Measurements from ENCODE around the gene BSDC1.
"Not testable (repeated sequence)": the region's sequence is repeated elsewhere in the genome, so short reads cannot be mapped to it uniquely, and the experiment has no call there.

The BSDC1 gene

GRCh38 chr1:32355778-32356177 lies 38.5 kb downstream of the BSDC1 start:
- DNase-seq, result not testable (repeated sequence)

- DNase-seq, result no peak
Measured at GRCh38 chr1:32353886-32354570, 40.2 kb downstream of the BSDC1 start.

DNA sequence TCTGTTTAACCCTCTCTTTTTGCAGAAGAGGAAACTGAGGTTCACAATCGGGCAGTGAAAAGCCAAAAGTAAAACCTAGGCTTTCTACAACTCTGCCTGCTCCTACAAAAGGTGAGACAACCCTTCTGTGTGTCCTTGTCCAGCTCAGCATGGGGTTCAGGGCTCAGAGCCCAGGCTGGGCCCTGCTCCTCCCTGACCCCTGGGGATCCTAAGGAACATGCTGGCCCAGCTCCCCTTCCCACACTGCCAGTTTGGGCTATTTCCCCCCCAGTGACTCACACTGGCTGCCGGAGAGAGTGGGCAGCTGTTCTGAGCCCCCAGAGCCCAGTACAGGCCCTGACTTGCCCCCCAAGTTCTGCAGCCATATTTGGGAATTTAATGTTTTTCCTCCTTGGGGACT lies 40.8 kb downstream of the BSDC1 start:
- DNase-seq, result no peak

- no peak for DNase-seq
Measured at GRCh38 chr1:32352831-32353383, 41.3 kb downstream of the BSDC1 start.

- DNase-seq, result no peak
Measured at GRCh38 chr1:32352239-32352745, 41.9 kb downstream of the BSDC1 start.

- peak; percentile 97 for DNase-seq
Measured at GRCh38 chr1:32351399-32352238, 42.6 kb downstream of the BSDC1 start.

GRCh38 chr1:32350785-32351398 lies 43.3 kb downstream of the BSDC1 start:
- peak; percentile 97 for DNase-seq

DNA sequence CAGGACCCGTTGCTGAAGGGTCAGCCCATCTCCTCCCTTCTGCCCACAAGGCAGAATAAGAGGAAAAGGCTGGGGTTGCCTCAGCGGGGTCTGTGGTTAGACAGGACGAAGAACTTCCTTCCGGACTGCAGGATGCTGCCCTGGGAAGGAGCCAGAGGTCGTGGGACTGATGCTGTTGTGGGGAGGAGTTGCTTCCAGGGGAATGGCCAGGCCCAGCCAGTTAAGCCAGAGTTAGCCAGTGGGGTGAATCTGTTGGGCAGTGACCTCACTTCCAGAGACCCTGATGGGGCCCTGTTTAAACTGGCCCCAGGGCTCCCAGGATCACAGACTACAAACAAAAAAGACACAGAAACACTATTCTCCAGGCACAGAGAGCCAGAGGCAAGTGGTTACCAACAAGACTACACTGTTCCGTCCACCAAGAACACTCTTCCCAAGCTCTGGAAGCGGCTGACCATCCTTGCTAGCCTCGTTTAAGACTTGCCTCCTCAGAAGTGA lies 45.0 kb downstream of the BSDC1 start:
- no peak for DNase-seq

DNA sequence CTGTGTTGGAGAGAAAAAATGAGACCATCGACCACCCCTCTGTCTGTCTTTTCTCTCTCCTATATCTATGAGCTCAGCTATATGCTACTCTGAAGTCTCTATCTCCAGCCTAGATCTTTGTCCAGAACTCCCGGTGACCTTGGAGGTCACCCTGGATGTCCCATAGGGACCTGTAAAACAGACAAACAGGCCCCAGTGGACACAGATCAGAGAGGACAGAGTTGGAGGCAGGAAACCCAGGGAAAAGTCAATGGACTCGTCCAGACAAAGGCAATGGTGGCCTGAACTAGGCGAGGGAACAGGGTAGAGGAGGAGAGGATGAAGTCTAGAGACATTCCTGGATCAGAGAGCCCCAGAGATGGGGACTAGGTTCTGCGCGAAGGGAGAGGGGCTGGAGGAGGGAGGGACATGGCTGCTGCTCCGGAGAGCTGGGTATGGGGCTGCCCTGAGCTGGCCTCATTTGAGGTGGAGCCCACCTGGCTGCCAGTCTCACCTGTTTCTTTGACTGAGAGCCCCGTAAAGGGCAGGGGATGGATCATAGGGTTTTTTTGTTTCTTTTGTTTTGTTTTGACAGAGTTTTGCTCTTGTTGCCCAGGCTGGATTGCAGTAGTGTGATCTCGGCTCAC lies 47.6 kb downstream of the BSDC1 start:
- no peak for DNase-seq

DNA sequence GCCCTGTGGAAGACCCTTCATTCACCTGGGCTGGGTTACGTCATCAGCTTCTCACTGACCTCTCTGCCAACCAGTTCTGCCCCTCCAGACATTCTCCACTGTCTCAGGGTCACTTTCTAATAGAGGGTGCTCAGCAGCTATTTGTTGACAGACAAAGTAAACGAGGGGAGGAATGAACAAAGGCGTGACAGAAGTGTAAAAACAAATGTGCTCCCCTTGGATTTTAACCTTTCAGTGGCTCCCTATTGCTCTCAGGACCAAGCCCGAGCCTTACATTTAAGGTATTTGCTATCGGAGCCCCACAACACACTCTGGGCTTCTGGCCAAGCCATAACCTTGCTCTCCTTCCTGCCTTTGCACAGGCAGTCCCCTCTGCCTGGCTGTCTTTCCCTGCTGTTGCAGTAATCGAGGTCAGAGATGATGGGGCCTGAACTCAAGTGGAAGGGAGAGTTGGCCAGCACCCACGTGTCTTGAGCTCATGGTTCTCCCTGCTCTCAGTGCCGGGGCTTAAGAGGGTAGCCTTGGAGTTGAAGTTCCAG lies 48.9 kb downstream of the BSDC1 start:
- peak; percentile 53 for DNase-seq

GRCh38 chr1:32342704-32343103 lies 51.5 kb downstream of the BSDC1 start:
- no peak for DNase-seq

GRCh38 chr1:32341971-32342370 lies 52.3 kb downstream of the BSDC1 start:
- no peak for DNase-seq

DNA sequence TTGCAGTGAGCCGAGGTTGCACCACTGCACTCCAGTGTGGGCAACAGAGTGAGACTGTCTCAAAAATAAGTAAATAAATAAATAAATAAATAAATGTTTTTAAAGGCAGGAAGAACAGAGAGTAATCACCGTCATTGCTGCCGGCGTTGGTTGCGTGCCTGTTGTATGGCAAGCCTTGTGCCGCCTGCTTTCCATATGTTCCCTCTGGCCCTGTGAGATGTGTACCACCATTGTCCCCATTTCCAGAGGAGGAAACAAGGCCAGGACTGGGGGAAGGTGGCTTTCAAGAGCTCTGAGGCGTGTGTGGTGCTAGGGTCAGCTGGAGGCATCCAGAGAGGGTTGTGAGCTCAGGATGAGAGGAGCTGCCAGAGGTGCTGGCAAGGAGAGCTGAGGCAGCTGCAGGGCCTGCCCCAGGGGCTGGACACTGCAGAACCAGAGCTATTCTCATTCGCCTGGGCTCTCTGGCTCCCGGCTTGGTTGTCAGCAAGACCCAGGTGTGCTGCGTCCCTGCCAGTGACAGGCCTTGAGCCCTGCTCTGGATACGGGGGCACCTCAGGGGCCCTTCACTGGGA lies 53.0 kb downstream of the BSDC1 start:
- no peak for DNase-seq

DNA sequence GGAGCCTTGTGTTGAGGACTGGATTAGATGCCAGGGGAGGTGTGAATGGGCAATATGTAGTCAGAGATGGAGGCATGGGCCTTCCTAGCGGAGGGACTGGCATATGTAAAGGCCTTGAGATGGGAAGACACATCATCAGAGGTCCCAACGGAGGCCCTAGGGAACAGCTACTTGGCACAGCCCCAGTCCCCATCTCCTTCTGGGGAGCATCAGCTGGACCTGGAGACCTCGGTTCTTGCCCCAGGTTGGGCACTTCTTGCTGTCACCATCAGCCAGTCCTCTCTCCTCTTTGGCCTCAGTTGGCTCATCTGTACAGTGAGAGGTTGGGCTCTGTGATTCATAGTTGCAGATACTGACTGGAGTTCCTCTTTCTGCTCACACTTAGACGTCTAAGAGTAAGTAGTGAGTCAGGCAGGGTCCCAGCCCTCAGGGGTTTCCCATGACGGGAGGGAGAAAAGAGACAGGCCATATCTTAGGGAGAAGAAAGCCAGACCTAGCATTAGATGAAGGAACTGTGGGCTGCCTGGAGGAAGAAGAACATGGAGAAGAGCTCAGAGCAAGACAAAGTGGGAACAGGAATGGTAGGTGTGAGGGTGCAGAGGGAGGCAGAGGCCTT lies 54.8 kb downstream of the BSDC1 start:
- DNase-seq, result no peak

GRCh38 chr1:32338637-32339145 lies 55.5 kb downstream of the BSDC1 start:
- no peak for DNase-seq

DNA sequence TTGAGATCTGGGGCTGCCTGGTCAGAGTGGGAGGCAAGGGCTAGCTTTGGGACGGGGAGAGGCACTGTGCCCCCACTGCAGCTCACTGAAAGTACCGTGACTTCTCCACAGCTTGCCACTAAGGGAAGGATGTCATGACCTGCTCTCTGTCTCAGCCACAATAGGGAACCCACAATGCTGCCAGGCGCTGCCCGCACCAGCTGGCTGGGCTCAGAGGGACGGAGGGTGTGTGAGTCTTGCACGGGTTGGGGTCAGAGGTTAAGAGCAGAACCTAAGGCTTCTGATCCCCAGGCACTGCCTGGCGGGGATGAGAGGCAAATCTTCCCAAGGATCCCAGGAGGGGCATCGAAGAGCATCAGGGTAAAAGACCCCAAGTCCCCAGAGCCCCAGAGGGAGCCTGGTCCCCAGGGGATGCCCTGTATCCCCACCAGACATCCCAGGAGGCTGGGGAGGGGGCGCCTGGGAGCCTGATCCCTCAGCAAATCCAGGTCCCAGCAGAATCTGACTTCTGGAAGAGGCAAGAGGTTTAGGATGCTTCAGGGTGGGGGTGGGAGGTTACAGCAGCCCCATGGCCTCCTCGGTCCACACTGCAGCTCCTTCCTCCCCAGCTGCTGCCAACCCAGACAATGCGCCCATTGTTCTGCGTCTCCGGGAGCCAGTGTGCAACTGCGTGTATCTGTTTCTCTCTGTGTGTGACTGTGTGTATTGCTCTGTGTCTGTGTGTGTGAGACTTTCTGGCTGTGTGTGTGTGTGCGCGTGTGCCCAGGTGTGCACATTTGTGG lies 56.2 kb downstream of the BSDC1 start:
- no peak for DNase-seq

DNA sequence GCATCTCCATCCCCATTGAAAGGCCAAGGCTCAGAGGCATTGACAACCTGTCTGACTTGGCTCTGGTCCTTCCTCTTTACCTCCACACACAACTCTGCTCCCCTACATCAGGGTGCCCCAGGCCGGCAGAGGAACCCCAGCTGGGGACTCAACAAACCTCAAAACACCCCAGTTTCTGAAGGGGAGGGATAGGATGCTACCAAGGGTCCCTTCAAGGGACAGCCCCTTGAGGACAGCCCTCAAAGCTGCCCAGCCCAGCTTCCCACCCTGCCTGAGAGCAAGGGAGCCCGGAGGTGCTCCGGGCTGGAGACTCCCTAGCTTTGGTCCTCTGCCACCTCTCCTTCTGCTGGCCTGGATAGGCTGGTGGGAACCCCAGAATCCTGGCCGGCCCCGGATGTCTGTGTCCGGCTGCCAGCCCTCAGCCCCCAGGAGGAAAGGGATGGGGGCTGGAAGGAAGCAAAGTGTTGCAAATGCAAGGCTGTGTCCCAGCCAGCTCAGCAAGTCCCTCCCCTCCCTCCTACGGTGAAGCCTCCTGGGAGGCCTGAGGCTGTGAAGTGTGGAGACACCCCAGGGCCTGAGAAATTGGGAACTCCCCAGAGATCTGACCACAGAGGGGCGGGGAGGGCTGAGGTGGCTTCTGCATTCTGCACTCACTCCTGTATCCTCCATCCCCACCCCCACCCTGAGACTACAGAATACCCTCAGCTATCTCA lies 57.1 kb downstream of the BSDC1 start:
- DNase-seq, result no peak

GRCh38 chr1:32336591-32336932 lies 57.7 kb downstream of the BSDC1 start:
- no peak for DNase-seq

GRCh38 chr1:32335790-32336590 lies 58.3 kb downstream of the BSDC1 start, which contains the start of gene MARCKSL1:
Gene MARCKSL1, minus strand, starts transcription at chr1:32336233. Its CDS starts 200 bp downstream, at chr1:32336033.
- DNase-seq, result peak; percentile 83

All from NCI-H1092 treated with DMSO at 0.1 percent for 48 hours (cell line).